Memory B cell (primary cell): Measurements from ENCODE around the gene ANAPC4.
"Not testable (repeated sequence)": the region's sequence is repeated elsewhere in the genome, so short reads cannot be mapped to it uniquely, and the experiment has no call there.

Experiments used
- ATAC-seq: fragments of 150-1000 bp; cut with Tn5 transposase; 2 replicates; pipeline ENCODE4 v1.10.0; 2021; ENCODE audit warnings: low read depth, mild to moderate bottlenecking, moderate library complexity
- DNase-seq, 2 donors: peaks; one replicate each; pipeline ENCODE4 v3.0.0; 2022; ENCODE audit warnings: low spot score in 2 of 2
- H3K27ac Mint-ChIP-seq: one replicate; pipeline ENCODE4 v1.8.0; 2022; ENCODE audit warnings: mild to moderate bottlenecking, moderate library complexity, mixed read lengths
- H3K27me3 Mint-ChIP-seq: one replicate; pipeline ENCODE4 v1.8.0; 2022; ENCODE audit warnings: mixed read lengths
- H3K36me3 Mint-ChIP-seq: one replicate; pipeline ENCODE4 v1.8.0; 2022; ENCODE audit warnings: mild to moderate bottlenecking, mixed read lengths
- H3K4me1 Mint-ChIP-seq: one replicate; pipeline ENCODE4 v1.8.0; 2022; ENCODE audit warnings: mixed read lengths
- H3K4me3 Mint-ChIP-seq: one replicate; pipeline ENCODE4 v1.8.0; 2022; ENCODE audit warnings: mild to moderate bottlenecking, moderate library complexity, mixed read lengths
- H3K9me3 Mint-ChIP-seq: one replicate; pipeline ENCODE4 v1.8.0; 2022; ENCODE audit warnings: mixed read lengths

The ANAPC4 gene

GRCh38 chr4:25361253-25361652, 15.8 kb upstream of the ANAPC4 start:
- no peaks in the 10 kb centered on the region for H3K27me3 Mint-ChIP-seq
- no peak overlapping the region for H3K4me3 Mint-ChIP-seq
- DNase-seq (no peak), ATAC-seq (no peak)
- H3K4me1 Mint-ChIP-seq, result no peaks in the 10 kb centered on the region
- H3K36me3 Mint-ChIP-seq, result peaks cover 24% of the 10 kb centered on the region
- H3K27ac Mint-ChIP-seq, result no peak overlapping the region
- H3K9me3 Mint-ChIP-seq, result peaks cover 5% of the 10 kb centered on the region

DNA sequence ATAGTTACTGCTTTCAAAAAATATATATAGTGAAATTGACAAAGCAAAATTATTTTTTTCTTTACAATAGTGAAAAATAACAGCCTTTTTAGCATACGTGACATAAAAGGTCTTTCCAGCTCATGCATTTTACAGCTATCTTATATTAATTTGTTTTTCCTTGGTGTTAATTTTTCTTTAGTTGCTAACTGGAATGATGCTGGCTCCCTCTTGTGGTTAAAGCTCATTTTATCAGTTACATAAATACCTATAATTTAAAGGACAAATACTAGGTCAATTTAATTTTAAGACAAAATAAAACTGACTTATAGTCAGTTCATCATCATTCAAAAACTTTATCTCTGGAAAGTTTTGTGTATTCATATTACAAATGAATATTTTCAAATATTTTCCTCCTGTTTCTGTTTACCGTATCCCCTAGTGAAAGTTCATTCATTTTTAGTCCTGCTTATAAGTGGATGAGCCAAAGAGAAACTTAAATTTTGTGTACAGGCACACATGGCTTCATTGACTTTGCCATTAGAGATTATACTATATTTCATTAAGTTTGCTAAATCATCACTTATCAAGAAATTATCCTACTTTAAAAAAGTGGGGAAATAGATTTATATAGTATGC, 9.9 kb upstream of the ANAPC4 start:
- H3K36me3 Mint-ChIP-seq, result peaks cover 6% of the 10 kb centered on the region
- H3K9me3 Mint-ChIP-seq, result no peaks in the 10 kb centered on the region
- no peaks in the 10 kb centered on the region for H3K27me3 Mint-ChIP-seq
- H3K27ac Mint-ChIP-seq, result no peak overlapping the region
- H3K4me3 Mint-ChIP-seq, result no peak overlapping the region
- H3K4me1 Mint-ChIP-seq, result no peaks in the 10 kb centered on the region
- DNase-seq (peak in 1 of 2 donors; percentile 34), ATAC-seq (no peak)

GRCh38 chr4:25367877-25368276, 9.2 kb upstream of the ANAPC4 start:
- no peaks in the 10 kb centered on the region for H3K27me3 Mint-ChIP-seq
- H3K9me3 Mint-ChIP-seq, result no peaks in the 10 kb centered on the region
- H3K4me3 Mint-ChIP-seq, result no peak overlapping the region
- no peak for DNase-seq
- ATAC-seq, result no peak
- H3K4me1 Mint-ChIP-seq, result no peaks in the 10 kb centered on the region
- peaks cover 6% of the 10 kb centered on the region for H3K36me3 Mint-ChIP-seq
- H3K27ac Mint-ChIP-seq, result no peak overlapping the region

DNA sequence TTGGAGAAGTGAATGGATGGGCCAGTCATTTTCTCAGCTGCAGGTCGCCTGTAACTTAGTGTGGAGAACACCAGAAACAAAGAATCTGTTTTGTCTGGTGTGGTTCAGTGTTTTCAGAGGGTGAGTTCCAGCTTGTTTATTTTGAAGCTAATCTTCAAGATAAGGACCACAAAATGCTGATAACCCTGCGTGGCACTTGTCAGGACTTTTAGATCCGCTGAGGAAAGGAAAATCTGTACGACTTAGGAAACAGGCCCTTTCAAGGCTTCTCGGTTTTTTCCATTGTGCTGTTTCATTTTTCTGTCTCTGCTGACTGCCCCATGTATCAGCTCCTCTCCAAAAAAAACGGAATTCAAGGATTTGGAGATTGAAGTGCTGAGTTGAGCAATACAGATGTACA, 8.7 kb upstream of the ANAPC4 start:
- Mint-ChIP-seq H3K4me1 (no peaks in the 10 kb centered on the region), H3K27ac (no peak overlapping the region), H3K9me3 (no peaks in the 10 kb centered on the region), H3K27me3 (no peaks in the 10 kb centered on the region), H3K36me3 (peaks cover 6% of the 10 kb centered on the region), H3K4me3 (no peak overlapping the region)
- DNase-seq, result no peak
- ATAC-seq, result no peak

DNA sequence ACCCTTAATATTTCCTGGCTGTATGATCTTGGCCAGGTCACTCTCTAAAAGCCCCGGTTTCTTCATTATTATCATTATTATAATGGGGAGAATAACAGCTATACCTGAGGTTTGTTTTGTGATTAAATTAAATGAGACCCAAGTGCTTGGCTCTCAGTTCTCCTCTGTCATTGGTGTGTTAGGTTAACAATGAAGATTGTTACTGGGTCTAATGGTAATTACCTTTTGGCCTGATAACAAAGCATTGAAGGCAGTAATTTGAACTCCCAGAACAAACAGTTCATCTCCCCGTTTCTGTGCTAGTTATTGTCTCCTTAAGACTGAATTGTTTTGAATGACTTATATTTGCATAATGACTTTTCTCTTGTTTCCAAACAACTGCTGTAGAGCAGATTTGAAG, 6.8 kb upstream of the ANAPC4 start:
- DNase-seq (no peak), ATAC-seq (no peak)
- Mint-ChIP-seq H3K27ac (no peak overlapping the region), H3K4me1 (no peaks in the 10 kb centered on the region), H3K4me3 (no peak overlapping the region), H3K27me3 (no peaks in the 10 kb centered on the region), H3K9me3 (no peaks in the 10 kb centered on the region), H3K36me3 (peaks cover 1% of the 10 kb centered on the region)

DNA sequence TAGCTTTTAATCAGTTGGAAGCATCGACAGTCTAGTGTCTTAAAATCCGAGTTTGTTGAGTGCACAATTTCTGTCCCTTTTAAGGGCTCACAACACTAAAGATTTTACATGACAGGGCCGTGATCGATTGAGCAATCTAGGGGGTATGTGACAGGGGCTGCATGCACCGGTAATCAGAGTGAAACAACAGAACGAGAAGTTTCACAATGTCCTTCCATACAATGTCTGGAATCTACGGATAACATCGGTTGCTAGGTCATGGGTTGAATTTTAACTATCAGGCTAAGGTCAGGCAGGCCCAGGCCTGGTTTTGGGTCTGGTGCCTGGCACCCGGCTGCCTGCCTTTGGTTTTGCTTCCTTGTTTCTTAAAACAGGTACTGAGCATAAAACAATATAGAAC, 4.5 kb upstream of the ANAPC4 start:
- not testable (repeated sequence) for H3K9me3 Mint-ChIP-seq, H3K4me1 Mint-ChIP-seq, H3K4me3 Mint-ChIP-seq, H3K27ac Mint-ChIP-seq, ATAC-seq, H3K36me3 Mint-ChIP-seq, DNase-seq, H3K27me3 Mint-ChIP-seq

- Mint-ChIP-seq H3K4me3 (no peak overlapping the region), H3K36me3 (peaks cover 8% of the 10 kb centered on the region), H3K9me3 (no peaks in the 10 kb centered on the region), H3K4me1 (peaks cover 3% of the 10 kb centered on the region), H3K27ac (peak overlapping the region; percentile 87), H3K27me3 (no peaks in the 10 kb centered on the region)
- DNase-seq (no peak), ATAC-seq (no peak)
These were observed 741 bp downstream of the ANAPC4 start for GRCh38 chr4:25377572-25378436.

DNA sequence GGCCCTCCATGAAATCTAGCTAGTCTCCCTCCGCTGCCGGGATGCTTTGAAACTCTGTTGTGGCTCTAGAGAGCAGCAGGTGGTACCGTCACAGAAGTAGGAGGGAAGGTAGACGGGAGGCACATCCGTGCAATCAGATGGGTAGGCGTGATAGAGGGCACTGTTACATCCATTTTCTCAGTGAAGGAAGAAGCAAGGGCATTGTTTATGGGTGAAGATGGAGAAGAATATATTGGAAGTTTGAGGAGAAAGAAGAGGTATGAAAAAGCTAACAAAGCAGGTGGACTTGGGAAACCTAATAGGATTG, 1.3 kb downstream of the ANAPC4 start:
- Mint-ChIP-seq H3K4me1 (peaks cover 3% of the 10 kb centered on the region), H3K4me3 (no peak overlapping the region)
- no peak for ATAC-seq

GRCh38 chr4:25379591-25379990, 2.5 kb downstream of the ANAPC4 start:
- Mint-ChIP-seq H3K9me3 (no peaks in the 10 kb centered on the region), H3K4me1 (peaks cover 3% of the 10 kb centered on the region), H3K27me3 (no peaks in the 10 kb centered on the region), H3K4me3 (no peak overlapping the region), H3K36me3 (peaks cover 19% of the 10 kb centered on the region), H3K27ac (no peak overlapping the region)
- no peak for ATAC-seq
- DNase-seq, result no peak

More for the DNA sequence above, 1.3 kb downstream of the ANAPC4 start:
- no peaks in the 10 kb centered on the region for H3K27me3 Mint-ChIP-seq
- peaks cover 10% of the 10 kb centered on the region for H3K36me3 Mint-ChIP-seq
- no peak overlapping the region for H3K27ac Mint-ChIP-seq
- H3K9me3 Mint-ChIP-seq, result no peaks in the 10 kb centered on the region
- no peak for DNase-seq

- H3K27ac Mint-ChIP-seq, result no peak overlapping the region
- no peaks in the 10 kb centered on the region for H3K4me1 Mint-ChIP-seq
- ATAC-seq, result no peak
- no peak for DNase-seq
- no peak overlapping the region for H3K4me3 Mint-ChIP-seq
- no peaks in the 10 kb centered on the region for H3K27me3 Mint-ChIP-seq
- H3K36me3 Mint-ChIP-seq, result peaks cover 25% of the 10 kb centered on the region
- H3K9me3 Mint-ChIP-seq, result no peaks in the 10 kb centered on the region
These were observed 6.6 kb downstream of the ANAPC4 start for GRCh38 chr4:25383647-25384046.

- no peaks in the 10 kb centered on the region for H3K4me1 Mint-ChIP-seq
- no peak for ATAC-seq
- no peak overlapping the region for H3K4me3 Mint-ChIP-seq
- no peaks in the 10 kb centered on the region for H3K9me3 Mint-ChIP-seq
- no peak for DNase-seq
- no peak overlapping the region for H3K27ac Mint-ChIP-seq
- no peaks in the 10 kb centered on the region for H3K27me3 Mint-ChIP-seq
- H3K36me3 Mint-ChIP-seq, result peaks cover 27% of the 10 kb centered on the region
These were observed 9.9 kb downstream of the ANAPC4 start for GRCh38 chr4:25386926-25387325.

DNA sequence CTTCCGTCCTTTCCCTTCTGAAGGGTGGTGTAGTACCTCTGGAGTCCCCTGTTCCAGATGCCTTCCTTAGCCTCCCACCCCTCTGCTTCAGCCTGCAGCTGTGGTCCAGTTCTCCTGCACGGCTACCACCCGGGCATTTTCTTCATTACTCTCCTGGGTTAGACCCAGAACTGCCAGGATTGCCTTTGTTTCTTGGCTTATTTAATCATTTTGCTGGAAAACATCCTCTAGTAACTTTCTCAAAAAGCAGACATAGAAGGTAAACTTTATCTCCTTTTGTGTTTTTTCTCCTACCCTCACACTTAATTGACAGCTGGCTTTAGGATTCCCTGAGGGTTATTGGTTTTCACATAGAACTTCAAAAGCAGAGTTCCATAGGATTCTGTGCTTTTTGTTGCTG, 20.2 kb downstream of the ANAPC4 start:
- Mint-ChIP-seq H3K4me3 (no peak overlapping the region), H3K27ac (no peak overlapping the region), H3K4me1 (peaks cover 2% of the 10 kb centered on the region), H3K9me3 (peaks cover 4% of the 10 kb centered on the region), H3K27me3 (no peaks in the 10 kb centered on the region), H3K36me3 (peaks cover 54% of the 10 kb centered on the region)
- ATAC-seq (no peak), DNase-seq (no peak)

GRCh38 chr4:25399510-25399909, 22.4 kb downstream of the ANAPC4 start:
- Mint-ChIP-seq H3K9me3 (peaks cover 4% of the 10 kb centered on the region), H3K4me3 (no peak overlapping the region), H3K27me3 (no peaks in the 10 kb centered on the region), H3K36me3 (peaks cover 55% of the 10 kb centered on the region), H3K4me1 (peaks cover 2% of the 10 kb centered on the region), H3K27ac (no peak overlapping the region)
- DNase-seq (no peak), ATAC-seq (no peak)

DNA sequence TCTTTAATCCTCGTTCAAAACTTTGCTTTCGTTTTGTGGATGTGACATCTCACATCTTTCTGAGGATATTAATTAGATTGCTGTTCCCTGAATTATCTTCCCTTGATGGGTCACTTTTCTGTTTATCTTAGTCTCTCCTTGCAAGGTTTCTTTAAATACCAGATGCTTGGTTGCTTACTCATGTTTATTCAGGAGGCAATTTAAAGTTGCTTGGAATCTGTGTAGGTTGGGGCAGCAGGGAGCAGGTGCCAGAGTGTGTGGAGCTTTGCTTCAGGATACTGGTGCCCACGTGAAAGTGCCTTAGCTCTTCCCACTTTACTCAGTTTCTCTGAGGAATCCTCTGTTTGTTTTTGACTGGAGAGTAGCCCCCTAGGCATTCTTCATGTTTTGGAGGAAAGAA, 24.0 kb downstream of the ANAPC4 start:
- Mint-ChIP-seq H3K27ac (no peak overlapping the region), H3K4me1 (peaks cover 2% of the 10 kb centered on the region), H3K9me3 (peaks cover 4% of the 10 kb centered on the region), H3K27me3 (no peaks in the 10 kb centered on the region), H3K36me3 (peaks cover 54% of the 10 kb centered on the region), H3K4me3 (no peak overlapping the region)
- ATAC-seq, result no peak
- DNase-seq, result no peak

DNA sequence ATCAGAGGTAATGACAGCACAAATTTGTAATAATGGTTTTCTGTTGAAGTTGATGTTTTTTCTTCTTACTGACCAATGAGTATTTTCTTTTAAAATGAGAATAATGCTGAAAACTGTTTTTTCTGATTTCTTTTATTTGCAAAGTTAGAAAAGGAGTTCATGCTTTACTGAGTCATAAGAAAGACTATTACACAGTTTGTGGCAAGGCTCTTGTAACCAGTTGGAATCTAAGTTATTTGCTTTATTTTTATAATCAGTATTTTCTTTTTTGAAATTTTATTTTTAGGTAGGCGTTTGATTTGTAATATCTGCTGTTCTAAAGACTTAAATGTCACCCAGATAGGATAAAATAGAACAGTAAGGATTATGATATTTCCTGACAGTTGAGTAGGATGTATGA, 25.5 kb downstream of the ANAPC4 start:
- no peak for DNase-seq
- Mint-ChIP-seq H3K4me3 (no peak overlapping the region), H3K36me3 (peaks cover 43% of the 10 kb centered on the region), H3K27me3 (no peaks in the 10 kb centered on the region), H3K9me3 (no peaks in the 10 kb centered on the region), H3K27ac (no peak overlapping the region), H3K4me1 (peaks cover 2% of the 10 kb centered on the region)
- ATAC-seq, result no peak
